ENCODE results near the gene VWC2L.

- TF ChIP-seq PRDM15 (CRISPR knock-in tag; IDR thresholded peaks at IDR 0.05) (no peak), RCOR1 (conservative IDR thresholded peaks at IDR 0.05; ENCODE audit: low read depth, low read length) (no peak), ZNF217 (IDR thresholded peaks at IDR 0.05) (no peak), POLR2AphosphoS5 (IDR thresholded peaks at IDR 0.05; ENCODE audit: low read length) (no peak)
These were observed 32.3 kb upstream of the VWC2L start for GRCh38 chr2:214378455-214379103.
